NOMO-1 treated with DMSO at 0.1 percent for 48 hours (cell line): ENCODE results near the gene PDAP1.
"Not testable (repeated sequence)": the region's sequence is repeated elsewhere in the genome, so short reads cannot be mapped to it uniquely, and the experiment has no call there.

Experiments used
- DNase-seq: peaks from one replicate; lab custom pipeline; 2025; ENCODE audit not compliant: unreplicated experiment; lab: John Stamatoyannopoulos, UW

PDAP1 gene

GRCh38 chr7:99357701-99358490, 50.5 kb downstream of the PDAP1 start:
- no peak for DNase-seq

GRCh38 chr7:99355098-99355497, 53.3 kb downstream of the PDAP1 start:
- DNase-seq, result no peak

GRCh38 chr7:99352247-99352646, 56.1 kb downstream of the PDAP1 start:
- no peak for DNase-seq

- not testable (repeated sequence) for DNase-seq
These were observed 57.8 kb downstream of the PDAP1 start for GRCh38 chr7:99350641-99351040.
